ENCODE results near the gene DNAJC4. TPM values are rescaled to one million over a fixed set of nuclear protein-coding genes. Genes with fewer than 3 reads are reported as not detected.

Gene DNAJC4
- total and polyA plus RNA-seq, 2 of the 8 experiments (the other 6 are each of a cell fraction or from before 2014, with no cell fraction given), result 14.6 to 31.0 TPM

DNA sequence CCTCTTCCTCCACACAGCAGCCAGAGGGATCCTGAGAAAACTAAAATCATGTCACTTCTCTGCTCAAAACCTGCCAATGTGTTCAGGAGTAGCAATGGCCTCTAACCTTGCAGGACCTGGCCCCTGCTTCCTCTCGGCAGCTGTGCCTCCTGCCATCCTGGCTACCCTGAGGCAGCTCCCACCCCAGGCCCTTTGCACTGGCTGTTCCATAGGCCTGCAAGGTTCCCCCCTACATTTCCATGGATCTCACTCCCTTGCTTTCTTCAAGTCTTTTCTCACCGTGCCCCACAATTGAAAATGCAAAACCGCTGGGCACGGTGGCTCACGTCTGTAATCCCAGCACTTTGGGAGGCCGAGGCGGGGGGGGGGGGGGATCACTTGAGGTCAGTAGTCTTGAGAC is 46.5 kb upstream of the DNAJC4 start:
- DNase-seq (ENCODE audit: low read depth in 1 of 2, low spot score in 2 of 2), result no peak
- no peak overlapping the region for H3K23ac ChIP-seq (ENCODE audit: insufficient read length)
- no peaks in the 10 kb centered on the region for H3K9me3 ChIP-seq (ENCODE audit: insufficient read depth in 2 of 2, low read depth in 1 of 2, low read length in 1 of 2)
- H3K79me2 ChIP-seq (ENCODE audit: control insufficient read depth in 1 of 2, insufficient read depth in 2 of 2, low read length in 2 of 2), result peaks cover 8 to 23% of the 10 kb centered on the region in 2 experiments
- peaks cover 6 to 21% of the 10 kb centered on the region in 2 experiments for H4K20me1 ChIP-seq (replicated peaks in 1 of 2; ENCODE audit: control insufficient read depth in 1 of 2, insufficient read depth in 2 of 2, low read length in 2 of 2)
- no peak overlapping the region for H2BK5ac ChIP-seq (ENCODE audit: low read depth, low read length)
- no peak overlapping the region for H2BK120ac ChIP-seq (replicated peaks; ENCODE audit: low read depth, low read length)
- H3K4ac ChIP-seq (replicated peaks; ENCODE audit: insufficient read length, low read depth, low read length), result no peak overlapping the region
- no peak overlapping the region for H2BK12ac ChIP-seq (ENCODE audit: low read depth, low read length)
- 83% methylated on average over 6 of the region's 7 CpGs; no CpG with 5 or more reads in 1 of the 2 experiments for WGBS, 2 experiments (ENCODE audit: extremely low coverage in 1 of 2, insufficient coverage in 1 of 2, insufficient read length in 1 of 2, insufficient replicate concordance in 2 of 2, low coverage in 1 of 2, low lambda C conversion rate in 2 of 2, missing lambda C conversion rate in 1 of 2)
- no peak overlapping the region for H3K56ac ChIP-seq (replicated peaks; ENCODE audit: insufficient read length, low read depth, low read length)
- no peak overlapping the region for H4K91ac ChIP-seq (replicated peaks; ENCODE audit: insufficient read length, low read length)
- peaks cover 2% of the 10 kb centered on the region; the same call in 1 of the 2 replicates for H3K79me1 ChIP-seq (ENCODE audit: low read depth, low read length)
- no peak overlapping the region for H2BK15ac ChIP-seq (ENCODE audit: low read length)
- no peak overlapping the region for H3K9ac ChIP-seq (replicated peaks in 1 of 4; ENCODE audit: extremely low read depth in 1 of 4, low read depth in 3 of 4, low read length in 3 of 4)
- H3K27ac ChIP-seq (ENCODE audit: low read depth, low read length), result no peak overlapping the region
- ChIA-PET POLR2A (ENCODE audit: partially characterized antibody) (interaction anchor here (0.6 to 12.4 kb wide), 11 partner anchors 9 to 577 kb away, joined by 3 to 186 read pairs (median 12); partner anchors contain the start of genes FERMT3, MACROD1, NUDT22 and RPS6KA4), CTCF (ENCODE audit: partially characterized antibody) (interaction anchor here (1.0 to 1.5 kb wide), 3 partner anchors 20 to 188 kb away, joined by 3 to 4 read pairs (median 3); no protein-coding TSS in a partner anchor)
- no peak overlapping the region for H3K18ac ChIP-seq (ENCODE audit: extremely low read depth, low read length)
- no peak overlapping the region for H2BK20ac ChIP-seq (ENCODE audit: low read length)
- H3K4me3 ChIP-seq (ENCODE audit: extremely low read depth in 1 of 4, insufficient read depth in 2 of 4, low read depth in 3 of 4, low read length in 4 of 4), result peak overlapping the region in 1 of 4 experiments; percentile 73; a peak in 2 of 8 replicates
- no peak for FAIRE-seq
- H2AFZ ChIP-seq (ENCODE audit: low read length), result no peak overlapping the region
- peaks cover 0 to 9% (median 4%) of the 10 kb centered on the region in 4 experiments; a peak in 6 of 7 replicates for H3K4me1 ChIP-seq (replicated peaks in 1 of 4; ENCODE audit: control insufficient read depth in 3 of 4, insufficient read depth in 4 of 4, low read length in 3 of 4)
- H3K14ac ChIP-seq (ENCODE audit: insufficient read length), result no peak overlapping the region
- no peak overlapping the region for H4K5ac ChIP-seq (ENCODE audit: insufficient read length, low read depth, low read length)
- peak overlapping the region; percentile 87 to 96 for H3K4me2 ChIP-seq (ENCODE audit: insufficient read depth in 1 of 2, low read depth in 2 of 2, low read length in 2 of 2)
- peaks cover 9% of the 10 kb centered on the region for H3K23me2 ChIP-seq (ENCODE audit: low read depth, low read length)
- H4K8ac ChIP-seq (ENCODE audit: extremely low read depth, insufficient read depth, low read length), result no peak overlapping the region
- peak overlapping the region; percentile 41; the same call in 1 of the 2 replicates for H2AK5ac ChIP-seq (ENCODE audit: low read depth, low read length)
- peaks cover 0 to 11% (median under 1%) of the 10 kb centered on the region in 4 experiments; a peak in 2 of 8 replicates for H3K36me3 ChIP-seq (ENCODE audit: control insufficient read depth in 2 of 4, insufficient read depth in 4 of 4, low read length in 3 of 4)
- H3K27me3 ChIP-seq (replicated peaks in 1 of 4; ENCODE audit: control insufficient read depth in 3 of 4, extremely low read depth in 1 of 4, insufficient read depth in 3 of 4, low read length in 3 of 4), result no peaks in the 10 kb centered on the region
- TF ChIP-seq TAF7 (optimal IDR thresholded peaks at IDR 0.05; ENCODE audit: borderline replicate concordance, low read depth, low read length) (no peak), CHD1 (IDR thresholded peaks at IDR 0.05; ENCODE audit: low read depth, low read length) (no peak), PHF8 (conservative IDR thresholded peaks at IDR 0.05; ENCODE audit: low read depth, low read length) (no peak), KDM4A (IDR thresholded peaks at IDR 0.05; ENCODE audit: low read depth, low read length, severe bottlenecking) (no peak), POLR2A (IDR thresholded peaks at IDR 0.05; ENCODE audit: control extremely low read depth in 1 of 2, low read depth in 2 of 2, low read length in 2 of 2) (no peak), HDAC6 (IDR thresholded peaks at IDR 0.05; ENCODE audit: low read depth, low read length) (no peak), TEAD4 (IDR thresholded peaks at IDR 0.05; ENCODE audit: low read depth, low read length) (no peak), POU5F1 (IDR thresholded peaks at IDR 0.05; ENCODE audit: low read depth, low read length) (no peak), NRF1 (IDR thresholded peaks at IDR 0.05; ENCODE audit: low read depth, low read length) (no peak), TBP (IDR thresholded peaks at IDR 0.05; ENCODE audit: low read depth, low read length) (no peak), TAF1 (IDR thresholded peaks at IDR 0.05; ENCODE audit: low read depth, low read length) (no peak)
- TF ChIP-seq, protein P1, sequence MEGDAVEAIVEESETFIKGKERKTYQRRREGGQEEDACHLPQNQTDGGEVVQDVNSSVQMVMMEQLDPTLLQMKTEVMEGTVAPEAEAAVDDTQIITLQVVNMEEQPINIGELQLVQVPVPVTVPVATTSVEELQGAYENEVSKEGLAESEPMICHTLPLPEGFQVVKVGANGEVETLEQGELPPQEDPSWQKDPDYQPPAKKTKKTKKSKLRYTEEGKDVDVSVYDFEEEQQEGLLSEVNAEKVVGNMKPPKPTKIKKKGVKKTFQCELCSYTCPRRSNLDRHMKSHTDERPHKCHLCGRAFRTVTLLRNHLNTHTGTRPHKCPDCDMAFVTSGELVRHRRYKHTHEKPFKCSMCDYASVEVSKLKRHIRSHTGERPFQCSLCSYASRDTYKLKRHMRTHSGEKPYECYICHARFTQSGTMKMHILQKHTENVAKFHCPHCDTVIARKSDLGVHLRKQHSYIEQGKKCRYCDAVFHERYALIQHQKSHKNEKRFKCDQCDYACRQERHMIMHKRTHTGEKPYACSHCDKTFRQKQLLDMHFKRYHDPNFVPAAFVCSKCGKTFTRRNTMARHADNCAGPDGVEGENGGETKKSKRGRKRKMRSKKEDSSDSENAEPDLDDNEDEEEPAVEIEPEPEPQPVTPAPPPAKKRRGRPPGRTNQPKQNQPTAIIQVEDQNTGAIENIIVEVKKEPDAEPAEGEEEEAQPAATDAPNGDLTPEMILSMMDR (IDR thresholded peaks at IDR 0.05; ENCODE audit: control extremely low read depth in 1 of 3, insufficient read depth in 1 of 3, low read depth in 1 of 3, low read length in 3 of 3), result no peak

Data from H1 (cell line).